ENCODE measurements around the gene ROR1. TPM values are rescaled to one million over a fixed set of nuclear protein-coding genes. Genes with fewer than 3 reads are reported as not detected.
A peak's percentile ranks its signal among the peaks of the same experiment; 100 is the strongest.

Gene ROR1
- total RNA-seq, 1 experiment from 2014 or later, result 56.3 TPM

- no peak for TF ChIP-seq E2F4 (CRISPR knock-in tag; IDR thresholded peaks at IDR 0.05; ENCODE audit: borderline replicate concordance, low read depth)
Measured at GRCh38 chr1:63759778-63760177, 14.0 kb upstream of the ROR1 start (continued).

- ATAC-seq (no peak), DNase-seq (ENCODE audit: low spot score) (no peak)
- Mint-ChIP-seq H3K27me3 (ENCODE audit: low read depth) (no peaks in the 10 kb centered on the region), H3K4me3 (no peak overlapping the region), H3K4me1 (peaks cover 28% of the 10 kb centered on the region), H3K9me3 (no peaks in the 10 kb centered on the region), H3K27ac (no peak overlapping the region), H3K36me3 (no peaks in the 10 kb centered on the region)
- ChIA-PET CTCF (interaction anchor here (0.9 to 1.2 kb wide), 2 partner anchors 67 to 78 kb away, joined by 3 to 4 read pairs; no protein-coding TSS in a partner anchor), POLR2A (no interaction called here)
- TF ChIP-seq FOXK1 (CRISPR knock-in tag; IDR thresholded peaks at IDR 0.05), result no peak
- no peak for TF ChIP-seq E2F1 (CRISPR knock-in tag; IDR thresholded peaks at IDR 0.05)
- TF ChIP-seq ZNF281 (CRISPR knock-in tag; IDR thresholded peaks at IDR 0.05), result no peak
- TF ChIP-seq NFYB (CRISPR knock-in tag; conservative IDR thresholded peaks at IDR 0.05; ENCODE audit: low read depth), result no peak
Measured at GRCh38 chr1:63770381-63770780, 3.4 kb upstream of the ROR1 start.

- H3K27me3 Mint-ChIP-seq (ENCODE audit: low read depth), result no peaks in the 10 kb centered on the region
- no peaks in the 10 kb centered on the region for H3K9me3 Mint-ChIP-seq
- H3K4me1 Mint-ChIP-seq, result peaks cover 40% of the 10 kb centered on the region
- ATAC-seq, result no peak
- peak overlapping the region; percentile 12; the same call in 1 of the 2 replicates for H3K27ac Mint-ChIP-seq
- no peaks in the 10 kb centered on the region for H3K36me3 Mint-ChIP-seq
- DNase-seq (ENCODE audit: low spot score), result no peak
- no peak for TF ChIP-seq ELF4 (CRISPR knock-in tag; IDR thresholded peaks at IDR 0.05; ENCODE audit: low read depth)
- TF ChIP-seq NR2C2 (CRISPR knock-in tag; IDR thresholded peaks at IDR 0.05), result no peak
- no peak for TF ChIP-seq TEAD1 (CRISPR knock-in tag; IDR thresholded peaks at IDR 0.05)
- TF ChIP-seq NFE2L1 (CRISPR knock-in tag; IDR thresholded peaks at IDR 0.05), result no peak
- no peak for TF ChIP-seq ZNF532 (CRISPR knock-in tag; IDR thresholded peaks at IDR 0.05; ENCODE audit: borderline replicate concordance)
- TF ChIP-seq USF2 (CRISPR knock-in tag; IDR thresholded peaks at IDR 0.05), result no peak
- no peak for TF ChIP-seq NFATC4 (CRISPR knock-in tag; IDR thresholded peaks at IDR 0.05)
- TF ChIP-seq ZNF512 (CRISPR knock-in tag; IDR thresholded peaks at IDR 0.05; ENCODE audit: borderline replicate concordance), result no peak
- no peak overlapping the region for H3K4me3 Mint-ChIP-seq
- CTCF ChIA-PET, result interaction anchor here (1.2 to 3.7 kb wide), 4 partner anchors 81 to 146 kb away, joined by 6 to 28 read pairs (median 16); no protein-coding TSS in a partner anchor
- POLR2A ChIA-PET, result no interaction called here
Measured at GRCh38 chr1:63772201-63772600, 1.6 kb upstream of the ROR1 start.
